ENCODE data around the gene AGO1.
"Not testable (repeated sequence)": the region's sequence is repeated elsewhere in the genome, so short reads cannot be mapped to it uniquely, and the experiment has no call there.

The AGO1 gene

GRCh38 chr1:35925741-35926140, 42.7 kb downstream of the AGO1 start:
- DNase-seq: no peak

DNA sequence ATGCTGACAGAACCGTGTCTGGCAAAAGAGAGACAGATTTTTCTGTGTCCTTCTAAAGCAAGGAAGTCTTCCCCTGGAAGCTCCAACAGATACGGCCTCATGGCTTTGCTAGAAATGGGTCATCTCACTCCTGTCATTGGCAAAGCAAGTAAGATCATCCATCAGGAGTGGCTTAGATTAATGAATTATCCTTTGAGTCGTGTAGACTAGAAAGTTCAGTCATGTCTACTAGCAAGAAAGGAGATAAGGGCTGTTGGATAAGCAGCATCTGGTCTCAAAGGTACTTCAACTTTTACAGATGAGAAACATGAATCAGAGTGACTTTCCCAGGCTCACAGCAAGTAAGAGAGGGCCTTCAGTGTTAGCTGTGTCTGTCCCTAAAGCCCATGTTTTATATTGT, 44.5 kb downstream of the AGO1 start:
- no peak for DNase-seq

- DNase-seq: peak; percentile 43
Measured at GRCh38 chr1:35929730-35930592, 47.0 kb downstream of the AGO1 start.

DNA sequence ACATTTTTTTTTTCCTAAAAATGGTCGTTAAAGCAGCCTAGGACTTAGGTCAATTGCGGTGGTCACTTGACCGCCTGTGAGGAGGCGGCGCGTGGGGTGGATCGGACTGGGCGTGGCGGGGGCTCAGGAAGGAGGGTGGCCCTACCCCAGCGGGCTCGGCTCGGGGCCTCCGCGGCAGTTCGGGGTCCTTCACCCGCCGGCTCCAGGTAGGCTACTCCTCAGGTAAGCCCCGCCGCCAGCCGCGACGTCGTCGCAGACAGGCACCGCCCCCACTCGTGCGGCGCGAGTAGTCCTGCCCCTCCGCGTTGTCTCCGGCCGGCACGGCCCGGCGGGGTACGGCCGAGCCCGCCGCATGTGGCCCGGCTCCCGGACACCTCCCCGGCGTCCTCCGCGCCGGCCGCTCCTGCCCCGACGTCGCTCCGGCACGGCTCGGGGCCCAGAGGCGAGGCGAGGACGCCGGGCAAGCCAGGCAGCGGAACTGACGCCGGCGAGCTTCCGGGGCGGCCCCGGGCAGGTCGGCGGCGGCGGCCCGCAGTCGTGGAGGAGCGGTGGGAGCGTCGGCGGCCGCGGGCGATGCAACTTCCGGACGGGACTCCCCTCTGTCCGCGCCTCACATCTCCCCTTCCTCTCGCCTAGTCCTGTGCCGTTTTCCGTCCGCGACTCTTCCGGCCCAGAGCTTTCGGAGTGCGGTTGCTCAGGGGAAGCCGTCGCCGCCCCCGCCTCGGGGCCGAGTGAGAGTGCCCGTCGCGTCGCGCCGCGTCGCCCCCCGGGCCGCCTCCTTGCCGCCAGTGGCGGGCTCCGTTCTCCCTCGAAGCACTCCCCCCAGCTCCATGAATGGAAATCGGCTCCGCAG, 47.8 kb downstream of the AGO1 start, which contains the start of gene AGO3:
AGO3 (plus strand) TSS at position 513 of the 853 bp plus-strand sequence; CDS start at position 835, 322 bp downstream.
- DNase-seq: peak; percentile 91

GRCh38 chr1:35931446-35932157, 48.6 kb downstream of the AGO1 start:
- no peak for DNase-seq

DNA sequence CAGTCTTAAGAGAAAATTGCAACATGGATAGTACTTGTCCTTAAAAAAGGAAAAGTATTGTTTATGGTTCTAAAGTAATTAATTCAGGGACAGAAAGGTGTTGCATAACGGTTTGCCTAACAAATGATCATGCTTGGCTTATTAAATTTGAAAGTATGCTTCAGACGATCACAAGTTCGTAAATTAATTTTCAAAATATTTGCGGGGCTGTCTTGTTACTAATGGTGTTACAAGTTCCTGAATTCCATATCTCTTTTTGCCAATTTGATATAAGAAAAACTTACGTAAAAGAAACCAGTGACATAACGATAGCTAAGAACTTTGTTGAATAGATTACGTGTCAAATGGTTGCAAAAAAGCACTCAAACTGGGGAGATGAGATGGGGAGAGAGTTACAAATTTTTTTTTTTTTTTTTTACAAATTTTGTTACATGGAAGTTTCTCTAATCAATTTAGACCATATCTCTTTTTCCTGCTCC, 49.2 kb downstream of the AGO1 start:
- no peak for DNase-seq

DNA sequence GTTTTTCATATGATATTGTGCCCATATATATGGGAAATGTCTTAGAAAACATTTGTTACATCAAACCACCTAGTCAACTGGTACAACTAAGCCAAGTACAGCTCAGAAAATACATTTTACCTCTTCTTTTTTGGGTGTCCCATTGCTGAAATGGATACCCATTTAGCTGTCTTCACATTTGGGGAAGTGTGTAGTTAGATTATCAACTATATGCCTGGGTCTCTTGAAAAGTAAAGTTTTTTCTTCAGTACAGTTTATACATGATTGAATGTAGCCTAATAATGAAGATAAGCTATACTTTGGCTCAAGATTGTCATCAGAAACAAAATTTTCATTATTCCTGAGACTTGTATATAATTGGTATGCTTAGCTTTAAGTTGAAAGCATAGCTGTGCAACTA, 49.9 kb downstream of the AGO1 start:
- no peak for DNase-seq

DNA sequence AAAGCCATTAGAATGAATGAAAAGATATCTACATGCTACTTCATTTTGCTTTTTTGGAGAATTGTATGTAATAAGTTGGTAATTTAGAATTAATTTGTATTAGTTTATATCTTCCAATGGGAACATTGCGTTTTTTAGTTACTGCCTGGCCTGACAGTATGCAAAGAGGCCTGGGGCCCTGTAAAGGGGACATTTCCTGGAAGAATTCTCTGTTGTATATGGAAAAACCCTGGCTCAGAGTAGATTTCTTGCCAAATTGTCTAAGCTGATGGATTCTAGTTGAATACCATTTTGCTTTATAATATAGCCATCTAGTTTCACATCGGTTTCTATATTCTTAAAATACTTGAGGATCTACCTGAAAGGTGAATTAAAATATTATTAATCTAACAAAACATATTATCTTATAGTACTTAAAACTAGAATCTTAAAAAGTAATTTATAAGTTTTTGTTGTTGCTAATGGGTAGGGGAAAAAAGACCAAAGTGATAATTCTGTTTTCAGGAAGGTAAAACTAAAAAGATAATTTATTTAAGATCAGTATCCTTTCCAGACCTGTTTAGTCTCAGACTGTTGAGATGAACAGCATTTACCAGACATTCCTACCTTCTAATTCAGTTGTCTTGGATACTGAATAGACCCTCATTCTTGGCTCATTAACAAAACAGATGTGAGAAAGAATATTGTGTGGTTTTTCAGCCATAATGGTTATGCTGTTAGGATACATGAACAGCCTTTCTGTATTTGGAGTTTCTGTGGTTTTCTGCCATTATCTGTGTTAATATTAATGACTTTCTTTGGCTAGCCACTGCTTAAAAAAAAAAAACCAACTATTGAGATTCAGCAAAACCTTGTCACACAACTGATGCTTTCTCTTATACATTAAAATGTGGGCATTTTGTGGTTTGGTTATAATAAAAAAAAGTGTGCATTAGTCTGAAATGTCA, 52.7 kb downstream of the AGO1 start:
- no peak for DNase-seq

DNA sequence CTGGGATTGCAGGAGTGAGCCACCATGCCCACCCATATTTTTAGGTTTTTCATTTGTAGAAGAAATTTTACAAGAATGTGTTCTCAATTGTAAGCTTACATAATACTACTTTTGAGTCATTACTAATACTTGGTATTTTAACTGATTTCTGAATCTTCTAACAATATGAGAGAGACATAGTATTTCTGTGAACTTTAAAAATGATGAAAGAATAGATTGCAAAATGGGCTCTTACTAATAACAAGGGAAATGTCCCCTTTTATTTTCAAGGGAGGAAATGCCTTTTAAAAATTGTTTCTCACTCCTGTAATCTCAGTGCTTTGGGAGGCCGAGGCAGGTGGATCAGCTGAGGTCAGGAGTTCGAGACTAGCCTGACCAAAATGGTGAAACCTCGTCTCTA, 53.8 kb downstream of the AGO1 start:
- DNase-seq: no peak

- no peak for DNase-seq
Measured at GRCh38 chr1:35939484-35939883, 56.5 kb downstream of the AGO1 start.

DNA sequence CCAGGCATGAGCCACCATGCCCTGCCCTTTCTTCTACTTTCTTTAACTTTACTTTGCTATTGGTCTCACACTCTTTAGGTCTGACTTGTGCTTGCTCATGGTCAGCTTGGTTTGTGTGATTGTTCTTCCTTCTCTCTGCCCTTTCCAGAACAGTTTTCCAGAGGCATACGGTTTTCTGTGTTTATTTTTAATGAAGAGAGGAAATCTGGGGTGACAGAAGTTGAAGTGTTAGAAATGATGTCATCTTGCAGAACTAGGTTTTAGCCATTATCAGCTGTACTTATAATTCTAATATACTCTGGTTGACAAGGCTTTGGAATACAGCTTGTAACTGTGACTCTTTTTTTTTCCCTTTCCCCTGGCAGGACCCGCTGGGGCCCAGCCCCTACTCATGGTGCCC, 62.3 kb downstream of the AGO1 start:
- DNase-seq: no peak

- no peak for DNase-seq
Measured at GRCh38 chr1:35947547-35947946, 64.5 kb downstream of the AGO1 start.

GRCh38 chr1:35958558-35958957, 75.5 kb downstream of the AGO1 start:
- DNase-seq: no peak

DNA sequence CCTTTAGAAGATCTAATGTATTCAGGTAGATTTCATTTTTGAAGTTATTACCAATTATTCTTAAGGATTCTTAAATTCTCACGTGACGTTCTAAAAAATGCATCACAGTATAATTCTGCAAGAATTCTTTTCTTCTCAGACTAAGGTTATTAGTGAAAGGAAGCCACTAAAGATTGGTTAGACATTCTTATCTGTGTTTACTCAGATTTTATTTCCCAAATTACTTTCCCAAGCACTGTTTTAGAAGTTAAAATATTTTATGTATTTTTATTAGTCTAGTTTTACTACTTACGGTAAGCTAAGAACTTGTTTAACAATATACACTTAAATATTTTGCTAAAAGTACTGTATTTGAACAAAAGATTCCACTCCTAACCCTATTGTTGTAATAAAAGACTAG, 76.3 kb downstream of the AGO1 start:
- DNase-seq: no peak

- no peak for DNase-seq
Measured at GRCh38 chr1:35962952-35963351, 79.9 kb downstream of the AGO1 start.

- not testable (repeated sequence) for DNase-seq
Measured at GRCh38 chr1:35964277-35964676, 81.3 kb downstream of the AGO1 start.

- DNase-seq: no peak
Measured at GRCh38 chr1:35968396-35968795, 85.4 kb downstream of the AGO1 start.

- DNase-seq: no peak
Measured at GRCh38 chr1:35971601-35972000, 88.6 kb downstream of the AGO1 start.

- not testable (repeated sequence) for DNase-seq
Measured at GRCh38 chr1:35972631-35973030, 89.6 kb downstream of the AGO1 start.

DNA sequence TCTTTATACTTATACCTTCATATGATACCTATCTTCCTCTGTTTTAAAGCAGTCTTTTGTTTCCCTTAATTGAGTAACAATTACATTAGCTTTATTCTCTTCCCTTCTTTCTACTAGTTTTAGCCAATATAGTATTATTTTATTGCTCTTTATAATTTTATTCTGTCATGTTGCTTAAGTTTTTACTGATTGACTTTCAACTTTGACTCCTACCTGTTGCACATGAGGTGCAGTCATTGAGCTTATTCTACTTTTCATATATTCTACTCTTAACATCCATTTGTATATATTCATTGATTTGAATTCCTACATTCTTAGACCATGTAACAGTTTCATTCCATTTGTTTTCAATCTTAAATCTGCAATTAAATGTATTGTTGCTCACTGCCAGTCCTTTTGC, 97.1 kb downstream of the AGO1 start:
- no peak for DNase-seq

All from activated naive CD4-positive, alpha-beta T cell treated with Interleukin-2 at 50 U/mL for 16 hours (primary cell).